Measurements from ENCODE around the gene SAG.

Gene SAG

GRCh38 chr2:233367586-233367985 lies 60.0 kb downstream of the SAG start:
- 100% methylated on average over 2 of the region's 3 CpGs for WGBS

GRCh38 chr2:233368756-233369155 lies 61.1 kb downstream of the SAG start:
- Histone ChIP-seq H3K4me3 (ENCODE audit: insufficient read depth in 1 of 2, low read depth in 1 of 2, low read length in 2 of 2) (no peak overlapping the region), H2AK5ac (ENCODE audit: low read length, severe bottlenecking) (no peak overlapping the region), H3K4ac (ENCODE audit: low read depth in 1 of 2, low read length in 2 of 2) (no peak overlapping the region), H2AFZ (ENCODE audit: low read depth, low read length) (no peak overlapping the region), H3K36me3 (ENCODE audit: control insufficient read depth in 1 of 2, insufficient read depth in 2 of 2, low read depth in 1 of 2, low read length in 2 of 2) (peaks cover 0 to 5% of the 10 kb centered on the region in 2 experiments), H3K4me1 (ENCODE audit: control insufficient read depth, insufficient read depth, low read depth, low read length) (no peaks in the 10 kb centered on the region), H3K27ac (ENCODE audit: low read length, poor library complexity, severe bottlenecking) (no peak overlapping the region), H3K14ac (ENCODE audit: low read length in 2 of 2) (no peak overlapping the region), H3K27me3 (ENCODE audit: control insufficient read depth in 1 of 2, insufficient read depth in 1 of 2, low read length in 2 of 2) (no peaks in the 10 kb centered on the region), H2BK15ac (ENCODE audit: low read depth, poor library complexity, severe bottlenecking) (no peak overlapping the region), H3K18ac (ENCODE audit: low read depth in 1 of 2, low read length in 2 of 2) (no peak overlapping the region), H4K91ac (ENCODE audit: low read length) (no peak overlapping the region), H3K9me3 (ENCODE audit: control insufficient read depth, low read length) (no peaks in the 10 kb centered on the region), H3K9ac (ENCODE audit: low read length) (no peak overlapping the region), H3K79me1 (replicated peaks; ENCODE audit: low read length, poor library complexity, severe bottlenecking) (peaks cover 26% of the 10 kb centered on the region), H3K23ac (ENCODE audit: low read length in 2 of 2) (no peak overlapping the region), H2BK120ac (ENCODE audit: low read depth, low read length) (no peak overlapping the region), H4K8ac (ENCODE audit: low read length) (no peak overlapping the region), H2BK5ac (ENCODE audit: low read depth, low read length, poor library complexity, severe bottlenecking) (no peak overlapping the region), H3K4me2 (ENCODE audit: low read length, poor library complexity, severe bottlenecking) (no peak overlapping the region), H2BK12ac (ENCODE audit: low read length in 2 of 2) (no peak overlapping the region)
- DNase-seq: no peak
- WGBS: 97% methylated on average over 5 of the region's 5 CpGs

More at GRCh38 chr2:233367586-233367985, 60.0 kb downstream of the SAG start:
- Histone ChIP-seq H2BK120ac (ENCODE audit: low read depth, low read length) (no peak overlapping the region), H3K27me3 (ENCODE audit: control insufficient read depth in 1 of 2, insufficient read depth in 1 of 2, low read length in 2 of 2) (no peaks in the 10 kb centered on the region), H2AFZ (ENCODE audit: low read depth, low read length) (no peak overlapping the region), H3K36me3 (ENCODE audit: control insufficient read depth in 1 of 2, insufficient read depth in 2 of 2, low read depth in 1 of 2, low read length in 2 of 2) (peaks cover 2 to 5% of the 10 kb centered on the region in 2 experiments), H3K4ac (ENCODE audit: low read depth in 1 of 2, low read length in 2 of 2) (no peak overlapping the region), H4K91ac (ENCODE audit: low read length) (no peak overlapping the region), H2BK5ac (ENCODE audit: low read depth, low read length, poor library complexity, severe bottlenecking) (no peak overlapping the region), H3K14ac (ENCODE audit: low read length in 2 of 2) (no peak overlapping the region), H3K23ac (ENCODE audit: low read length in 2 of 2) (no peak overlapping the region), H2BK15ac (ENCODE audit: low read depth, poor library complexity, severe bottlenecking) (no peak overlapping the region), H2AK5ac (ENCODE audit: low read length, severe bottlenecking) (no peak overlapping the region), H3K4me1 (ENCODE audit: control insufficient read depth, insufficient read depth, low read depth, low read length) (no peaks in the 10 kb centered on the region), H3K18ac (ENCODE audit: low read depth in 1 of 2, low read length in 2 of 2) (no peak overlapping the region), H3K9ac (ENCODE audit: low read length) (no peak overlapping the region), H4K8ac (ENCODE audit: low read length) (no peak overlapping the region), H3K27ac (ENCODE audit: low read length, poor library complexity, severe bottlenecking) (no peak overlapping the region), H2BK12ac (ENCODE audit: low read length in 2 of 2) (no peak overlapping the region), H3K79me1 (replicated peaks; ENCODE audit: low read length, poor library complexity, severe bottlenecking) (peaks cover 29% of the 10 kb centered on the region), H3K9me3 (ENCODE audit: control insufficient read depth, low read length) (no peaks in the 10 kb centered on the region), H3K4me3 (ENCODE audit: insufficient read depth in 1 of 2, low read depth in 1 of 2, low read length in 2 of 2) (no peak overlapping the region), H3K4me2 (ENCODE audit: low read length, poor library complexity, severe bottlenecking) (no peak overlapping the region)
- DNase-seq: no peak

GRCh38 chr2:233369462-233369861 lies 61.8 kb downstream of the SAG start:
- Histone ChIP-seq H2BK5ac (ENCODE audit: low read depth, low read length, poor library complexity, severe bottlenecking) (no peak overlapping the region), H2BK120ac (ENCODE audit: low read depth, low read length) (no peak overlapping the region), H4K91ac (ENCODE audit: low read length) (no peak overlapping the region), H3K27me3 (ENCODE audit: control insufficient read depth in 1 of 2, insufficient read depth in 1 of 2, low read length in 2 of 2) (no peaks in the 10 kb centered on the region), H3K9me3 (ENCODE audit: control insufficient read depth, low read length) (no peaks in the 10 kb centered on the region), H2BK15ac (ENCODE audit: low read depth, poor library complexity, severe bottlenecking) (no peak overlapping the region), H3K4me1 (ENCODE audit: control insufficient read depth, insufficient read depth, low read depth, low read length) (no peaks in the 10 kb centered on the region), H3K14ac (ENCODE audit: low read length in 2 of 2) (no peak overlapping the region), H3K27ac (ENCODE audit: low read length, poor library complexity, severe bottlenecking) (no peak overlapping the region), H2AK5ac (ENCODE audit: low read length, severe bottlenecking) (no peak overlapping the region), H3K9ac (ENCODE audit: low read length) (no peak overlapping the region), H3K4ac (ENCODE audit: low read depth in 1 of 2, low read length in 2 of 2) (no peak overlapping the region), H3K79me1 (replicated peaks; ENCODE audit: low read length, poor library complexity, severe bottlenecking) (peaks cover 28% of the 10 kb centered on the region), H3K4me3 (ENCODE audit: insufficient read depth in 1 of 2, low read depth in 1 of 2, low read length in 2 of 2) (no peak overlapping the region), H3K23ac (ENCODE audit: low read length in 2 of 2) (no peak overlapping the region), H3K18ac (ENCODE audit: low read depth in 1 of 2, low read length in 2 of 2) (no peak overlapping the region), H3K36me3 (ENCODE audit: control insufficient read depth in 1 of 2, insufficient read depth in 2 of 2, low read depth in 1 of 2, low read length in 2 of 2) (peaks cover 0 to 7% of the 10 kb centered on the region in 2 experiments), H2AFZ (ENCODE audit: low read depth, low read length) (no peak overlapping the region), H2BK12ac (ENCODE audit: low read length in 2 of 2) (no peak overlapping the region), H3K4me2 (ENCODE audit: low read length, poor library complexity, severe bottlenecking) (no peak overlapping the region), H4K8ac (ENCODE audit: low read length) (no peak overlapping the region)
- no peak for DNase-seq
- WGBS: 93% methylated on average over 8 of the region's 8 CpGs

- H2BK120ac ChIP-seq (ENCODE audit: low read depth, low read length): no peak overlapping the region
- H2BK5ac ChIP-seq (ENCODE audit: low read depth, low read length, poor library complexity, severe bottlenecking): no peak overlapping the region
- no peak overlapping the region for H3K27ac ChIP-seq (ENCODE audit: low read length, poor library complexity, severe bottlenecking)
- DNase-seq: no peak
- WGBS: 89% methylated on average over 7 of the region's 9 CpGs
- H4K8ac ChIP-seq (ENCODE audit: low read length): no peak overlapping the region
- no peak overlapping the region for H2BK12ac ChIP-seq (ENCODE audit: low read length in 2 of 2)
- no peak overlapping the region for H3K4me3 ChIP-seq (ENCODE audit: insufficient read depth in 1 of 2, low read depth in 1 of 2, low read length in 2 of 2)
- no peak overlapping the region for H2AK5ac ChIP-seq (ENCODE audit: low read length, severe bottlenecking)
- no peak overlapping the region for H3K9ac ChIP-seq (ENCODE audit: low read length)
- peaks cover 28% of the 10 kb centered on the region for H3K79me1 ChIP-seq (replicated peaks; ENCODE audit: low read length, poor library complexity, severe bottlenecking)
- H3K18ac ChIP-seq (ENCODE audit: low read depth in 1 of 2, low read length in 2 of 2): no peak overlapping the region
- H3K14ac ChIP-seq (ENCODE audit: low read length in 2 of 2): no peak overlapping the region
- no peak overlapping the region for H2BK15ac ChIP-seq (ENCODE audit: low read depth, poor library complexity, severe bottlenecking)
- no peaks in the 10 kb centered on the region for H3K27me3 ChIP-seq (ENCODE audit: control insufficient read depth in 1 of 2, insufficient read depth in 1 of 2, low read length in 2 of 2)
- H2AFZ ChIP-seq (ENCODE audit: low read depth, low read length): no peak overlapping the region
- no peak overlapping the region for H3K4me2 ChIP-seq (ENCODE audit: low read length, poor library complexity, severe bottlenecking)
- H3K36me3 ChIP-seq (ENCODE audit: control insufficient read depth in 1 of 2, insufficient read depth in 2 of 2, low read depth in 1 of 2, low read length in 2 of 2): peaks cover 0 to 7% of the 10 kb centered on the region in 2 experiments
- H4K91ac ChIP-seq (ENCODE audit: low read length): no peak overlapping the region
- no peaks in the 10 kb centered on the region for H3K4me1 ChIP-seq (ENCODE audit: control insufficient read depth, insufficient read depth, low read depth, low read length)
- no peaks in the 10 kb centered on the region for H3K9me3 ChIP-seq (ENCODE audit: control insufficient read depth, low read length)
- H3K23ac ChIP-seq (ENCODE audit: low read length in 2 of 2): no peak overlapping the region
- H3K4ac ChIP-seq (ENCODE audit: low read depth in 1 of 2, low read length in 2 of 2): no peak overlapping the region
These were observed 62.5 kb downstream of the SAG start for GRCh38 chr2:233369897-233370685.

Measured in mesenchymal stem cell (in vitro differentiated cells and primary cell).